ENCODE measurements around the gene SLFN12L.
"Not testable (repeated sequence)": the region's sequence is repeated elsewhere in the genome, so short reads cannot be mapped to it uniquely, and the experiment has no call there.

Gene SLFN12L

DNA sequence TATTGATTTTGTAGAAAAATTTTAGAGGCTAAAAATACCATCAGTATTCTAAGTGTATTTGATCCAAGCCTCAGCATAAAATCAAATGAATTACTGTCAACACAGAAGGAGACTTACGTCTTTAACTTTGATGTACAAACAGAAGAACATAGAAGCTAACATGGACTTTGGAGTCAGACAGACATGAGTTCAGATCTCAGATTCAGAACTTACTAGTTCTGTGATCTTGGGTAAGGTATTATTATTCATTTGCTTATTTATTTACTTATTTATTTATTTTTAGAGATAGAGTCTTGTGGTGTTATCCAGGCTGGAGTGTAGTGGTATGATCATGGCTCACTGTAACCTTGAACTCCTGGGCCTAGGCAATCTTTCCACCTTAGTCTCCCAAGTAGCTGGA is 4.0 kb upstream of the SLFN12L start:
- no peak for DNase-seq

GRCh38 chr17:35540589-35541404 is 3.3 kb upstream of the SLFN12L start:
- peak in 1 of 2 donors; percentile 12 for DNase-seq

DNA sequence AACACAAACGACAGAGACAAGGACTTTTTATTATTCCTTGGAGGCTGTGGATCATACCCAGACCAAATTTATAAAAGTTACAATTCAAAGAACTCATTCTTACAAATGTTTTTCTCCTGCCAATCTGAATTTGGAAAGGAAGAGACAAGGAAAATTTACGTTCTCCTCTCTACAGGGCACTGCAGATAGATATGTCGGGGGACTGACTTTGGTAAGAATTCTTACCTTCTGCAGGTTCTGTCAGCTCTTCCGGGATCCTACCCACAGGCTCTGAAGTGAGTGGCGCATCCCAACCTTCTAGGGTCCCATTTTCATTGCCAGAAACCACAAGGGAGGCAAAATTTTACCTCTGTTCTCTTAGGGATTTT is 2.2 kb upstream of the SLFN12L start:
- no peak for DNase-seq

- DNase-seq, result no peak
These were observed 760 bp downstream of the SLFN12L start for GRCh38 chr17:35536664-35537171.

GRCh38 chr17:35535406-35535805 is 2.1 kb downstream of the SLFN12L start:
- DNase-seq, result not testable (repeated sequence)

DNA sequence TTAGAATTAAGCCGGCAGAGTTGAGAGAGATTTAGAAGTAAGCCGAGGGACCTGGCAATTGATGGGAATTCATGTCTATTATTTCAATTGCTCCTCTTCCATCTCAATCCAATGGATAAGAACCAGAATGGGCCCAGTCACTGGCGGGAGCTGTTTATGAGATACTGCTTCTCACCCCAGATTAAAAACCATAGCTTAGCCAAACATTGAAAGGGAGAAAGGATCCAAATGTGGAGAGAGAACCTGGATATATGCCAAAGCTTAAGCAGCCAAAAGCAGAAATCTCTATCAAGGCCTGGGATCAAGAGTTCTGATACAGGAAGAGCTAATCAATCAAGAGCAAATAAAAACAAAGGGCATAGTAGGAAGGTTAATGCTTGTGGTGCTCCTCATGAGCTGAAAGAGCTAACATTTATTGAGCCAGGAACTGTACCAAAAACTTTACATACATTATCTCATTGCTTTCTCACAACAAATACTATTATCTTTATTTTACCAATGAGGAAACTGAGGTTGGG is 2.8 kb downstream of the SLFN12L start:
- DNase-seq, result no peak

- DNase-seq, result no peak
These were observed 6.3 kb downstream of the SLFN12L start for GRCh38 chr17:35531160-35531559.

- no peak for DNase-seq
These were observed 7.6 kb downstream of the SLFN12L start for GRCh38 chr17:35529866-35530265.

GRCh38 chr17:35529326-35529725 is 8.2 kb downstream of the SLFN12L start:
- DNase-seq, result not testable (repeated sequence)

DNA sequence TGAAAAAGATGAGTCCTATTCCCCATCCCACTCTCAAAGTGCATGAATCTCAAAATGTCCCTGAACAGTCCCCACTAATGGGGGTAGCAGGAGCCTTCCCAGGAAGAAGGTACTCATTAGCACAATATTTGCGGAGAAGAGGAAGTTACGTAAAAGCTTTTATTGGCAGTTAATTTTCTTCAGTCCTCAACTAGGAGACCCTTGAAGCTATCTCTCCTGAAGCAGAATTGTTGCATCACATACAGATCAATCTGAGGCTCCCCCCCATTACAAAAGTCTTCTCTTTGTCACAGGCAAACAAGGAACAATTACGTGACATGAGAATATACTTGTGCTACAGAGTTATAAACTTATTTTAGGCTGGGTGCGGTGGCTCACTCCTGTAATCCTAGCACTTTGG is 14.2 kb downstream of the SLFN12L start:
- DNase-seq, result no peak

- DNase-seq, result not testable (repeated sequence)
These were observed 15.7 kb downstream of the SLFN12L start for GRCh38 chr17:35521654-35522256.

GRCh38 chr17:35521150-35521549 is 16.3 kb downstream of the SLFN12L start:
- DNase-seq, result no peak

GRCh38 chr17:35519906-35520442 is 17.5 kb downstream of the SLFN12L start:
- DNase-seq, result no peak

DNA sequence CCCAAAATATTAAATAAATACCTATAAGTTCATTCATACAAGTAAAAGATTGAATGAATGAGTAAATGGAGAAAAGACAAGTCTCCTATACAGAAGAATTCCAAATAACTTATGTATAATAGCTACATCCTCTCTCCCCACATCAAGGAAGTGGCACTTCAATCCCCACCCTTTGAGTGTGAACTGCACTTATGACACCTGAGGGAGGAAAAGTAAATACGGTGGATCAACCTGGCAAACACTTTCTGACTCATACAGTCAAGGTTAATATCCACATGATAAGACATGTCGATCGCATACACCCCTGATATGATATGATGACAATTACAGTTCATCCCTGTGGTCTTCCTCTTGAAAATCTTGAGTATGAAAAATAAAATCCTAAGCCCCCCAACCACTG is 18.0 kb downstream of the SLFN12L start:
- no peak for DNase-seq

DNA sequence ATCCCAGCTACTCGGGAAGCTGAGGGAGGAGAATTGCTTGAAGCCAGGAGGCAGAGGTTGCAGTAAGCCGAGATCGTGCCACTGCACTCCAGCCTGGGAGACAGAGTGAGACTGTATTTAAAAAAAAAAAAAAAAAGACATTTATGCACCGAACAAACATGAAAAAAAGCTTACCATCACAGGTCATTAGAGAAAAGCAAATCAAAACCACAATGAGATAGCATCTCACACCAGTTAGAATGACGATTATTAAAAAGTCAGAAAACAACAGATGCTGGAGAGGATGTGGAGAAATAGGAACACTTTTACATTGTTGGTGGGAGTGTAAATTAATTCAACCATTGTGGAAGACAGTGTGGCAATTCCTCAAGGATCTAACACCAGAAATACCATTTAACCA is 19.0 kb downstream of the SLFN12L start:
- not testable (repeated sequence) for DNase-seq

DNA sequence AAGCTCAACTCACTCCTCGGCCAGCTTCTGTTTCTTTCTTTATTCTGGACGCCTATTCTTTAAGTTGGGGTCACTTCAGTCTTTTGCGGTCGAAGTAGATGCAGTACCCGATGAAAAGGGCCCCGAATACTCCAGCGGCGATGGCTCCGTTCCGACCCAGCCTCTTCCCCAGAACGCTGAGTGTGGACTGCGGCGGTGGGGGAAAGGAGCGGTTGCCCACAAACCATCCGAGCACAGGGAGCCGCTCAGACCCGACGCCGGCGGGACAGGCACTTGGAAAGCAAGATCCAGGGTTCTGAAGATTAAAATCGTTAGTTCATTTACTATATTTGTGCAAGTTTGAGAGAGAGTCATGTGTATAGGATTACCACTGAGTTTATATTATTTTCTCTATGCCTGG is 22.5 kb downstream of the SLFN12L start:
- no peak for DNase-seq

DNA sequence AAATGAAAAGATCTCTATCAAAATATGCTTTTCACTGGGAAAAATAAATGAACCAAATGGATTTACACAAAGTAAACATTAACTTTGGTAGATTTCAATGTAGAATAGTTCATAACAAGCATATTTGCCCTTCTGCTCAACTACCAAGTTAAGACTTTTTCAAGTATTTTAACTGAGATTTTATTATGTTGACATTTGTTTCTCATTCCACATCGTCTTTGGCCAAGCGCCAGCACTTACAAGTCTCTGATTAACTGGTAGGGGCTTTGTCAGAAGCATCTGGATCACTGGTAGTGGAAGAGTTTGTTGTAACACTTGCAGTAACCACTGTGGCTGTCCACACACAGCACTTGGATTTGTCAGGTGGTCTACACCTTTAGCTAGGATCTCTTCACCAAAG is 22.9 kb downstream of the SLFN12L start:
- DNase-seq, result no peak

GRCh38 chr17:35510052-35510451 is 27.4 kb downstream of the SLFN12L start:
- DNase-seq, result no peak

GRCh38 chr17:35507714-35508113 is 29.8 kb downstream of the SLFN12L start:
- DNase-seq, result not testable (repeated sequence)

DNA sequence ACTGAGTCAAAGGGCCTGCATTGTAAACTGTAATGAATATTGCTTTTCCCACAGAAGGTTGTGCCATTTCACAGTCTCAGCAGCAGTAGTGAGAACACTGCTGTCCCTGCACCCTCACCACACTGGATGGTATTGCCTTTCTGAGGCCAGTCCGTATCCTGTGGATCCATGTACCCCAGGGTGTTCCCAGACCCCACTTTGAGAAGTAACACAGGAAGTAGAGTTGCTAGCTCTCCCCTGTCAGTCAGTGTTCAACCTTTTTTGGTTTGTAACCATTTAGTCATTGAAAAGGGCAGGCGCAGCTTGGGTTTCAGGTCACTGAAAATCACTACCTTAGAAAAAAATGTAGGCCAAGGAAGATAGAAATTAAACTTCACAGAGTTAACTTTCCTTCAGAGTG is 37.9 kb downstream of the SLFN12L start:
- no peak for DNase-seq

DNA sequence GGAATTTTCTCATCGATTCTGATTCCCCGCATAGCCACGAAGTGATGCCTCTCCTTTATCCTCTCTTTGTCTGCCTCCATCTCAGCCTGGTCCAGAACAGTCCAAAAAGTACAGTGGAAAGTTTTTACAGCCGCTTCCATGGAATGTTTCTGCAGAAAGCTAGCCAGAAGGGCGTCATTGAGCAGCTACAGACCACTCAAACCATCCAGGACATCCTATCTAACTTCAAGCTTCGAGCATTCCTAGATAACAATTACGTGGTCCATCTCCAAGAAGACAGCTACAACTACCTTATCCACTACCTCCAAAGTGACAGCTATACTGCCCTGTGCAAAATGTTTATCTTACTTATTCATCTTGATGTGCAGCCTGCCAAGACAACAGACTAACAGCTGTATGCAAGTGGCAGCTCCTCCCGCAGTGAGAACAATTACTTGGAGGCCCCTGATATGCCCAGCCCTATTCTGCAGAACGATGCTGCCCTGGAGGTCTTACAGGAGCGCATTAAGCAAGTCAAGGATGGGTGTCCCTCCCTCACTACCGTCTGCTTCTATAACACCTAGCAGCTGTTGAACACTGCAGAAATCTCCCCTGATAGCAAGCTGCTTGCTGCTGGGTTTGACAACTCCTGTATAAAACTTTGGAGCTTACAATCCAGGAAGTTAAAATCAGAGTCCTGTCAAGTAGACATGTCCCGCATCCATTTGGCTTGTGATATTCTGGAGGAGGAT is 38.9 kb downstream of the SLFN12L start:
- DNase-seq, result no peak

DNA sequence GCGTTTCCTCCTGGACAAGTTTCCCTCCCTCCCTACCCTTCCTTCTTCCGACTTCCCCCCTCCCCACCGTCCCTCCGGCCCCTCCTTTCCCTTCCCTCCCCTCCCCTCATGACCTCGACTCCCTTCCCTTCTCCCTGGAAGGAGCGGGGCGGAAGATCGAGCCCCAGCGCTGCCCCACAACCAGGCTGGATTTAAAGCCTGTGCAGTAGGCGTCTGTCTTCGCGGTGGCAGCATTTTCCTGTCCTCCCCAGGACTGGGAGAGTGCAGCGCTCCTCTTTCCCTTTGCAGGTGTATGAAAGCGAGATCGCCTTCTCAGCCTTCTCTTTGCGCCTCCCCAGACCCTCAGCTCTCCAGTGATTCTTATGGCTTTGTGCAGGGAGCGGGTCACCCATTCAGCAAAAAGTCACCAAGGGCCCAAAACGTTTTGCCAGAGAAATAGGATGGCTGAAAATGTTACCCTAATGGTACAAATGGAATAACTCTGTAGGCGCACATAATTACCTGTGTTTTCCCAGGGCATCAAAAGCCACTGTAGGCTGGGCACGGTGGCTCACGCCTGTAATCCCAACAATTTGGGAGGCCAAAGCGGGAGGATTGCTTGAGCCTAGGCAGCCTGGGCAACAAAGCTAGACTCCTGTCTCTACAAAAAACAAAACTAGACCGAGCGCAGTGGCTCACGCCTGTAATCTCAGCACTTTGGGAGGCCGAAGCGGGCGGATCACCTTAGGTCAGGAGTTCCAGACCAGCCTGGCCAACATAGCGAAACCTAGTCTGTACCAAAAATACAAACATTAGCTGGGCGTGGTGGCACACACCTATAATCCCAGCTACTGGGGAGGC is 40.8 kb downstream of the SLFN12L start:
- DNase-seq, result no peak
